NCI-H345 treated with DMSO at 0.1 percent for 48 hours (cell line): ENCODE measurements around the gene ZNF480.
"Not testable (repeated sequence)": the region's sequence is repeated elsewhere in the genome, so short reads cannot be mapped to it uniquely, and the experiment has no call there.

Experiments used
- DNase-seq: peaks from one replicate; lab custom pipeline; 2025; ENCODE audit not compliant: unreplicated experiment; lab: John Stamatoyannopoulos, UW

The ZNF480 gene

GRCh38 chr19:52296773-52297600, at the start of gene ZNF480:
TSS of gene ZNF480 (plus strand) at chr19:52297169. CDS start at chr19:52300413, 3,244 bp downstream.
- DNase-seq = peak; percentile 16

GRCh38 chr19:52248241-52248640, 48.7 kb upstream of the ZNF480 start:
- peak; percentile 1 for DNase-seq

GRCh38 chr19:52258426-52258825, 38.5 kb upstream of the ZNF480 start:
- DNase-seq = no peak

GRCh38 chr19:52265556-52265955, 31.4 kb upstream of the ZNF480 start:
- not testable (repeated sequence) for DNase-seq

GRCh38 chr19:52269338-52270261, 27.4 kb upstream of the ZNF480 start, which contains the start of gene ZNF766:
TSS of gene ZNF766 (plus strand) at chr19:52269587. CDS start at chr19:52269614, 27 bp downstream.
- peak; percentile 69 for DNase-seq

- no peak for DNase-seq
Observed at GRCh38 chr19:52270266-52270885, 26.6 kb upstream of the ZNF480 start.

GRCh38 chr19:52273301-52273700, 23.7 kb upstream of the ZNF480 start:
- no peak for DNase-seq

GRCh38 chr19:52274191-52274590, 22.8 kb upstream of the ZNF480 start:
- no peak for DNase-seq

- DNase-seq = no peak
Observed at GRCh38 chr19:52275988-52276387, 21.0 kb upstream of the ZNF480 start.

- no peak for DNase-seq
Observed at GRCh38 chr19:52277471-52277870, 19.5 kb upstream of the ZNF480 start.

- no peak for DNase-seq
Observed at GRCh38 chr19:52286256-52286655, 10.7 kb upstream of the ZNF480 start.

GRCh38 chr19:52291781-52292180, 5.2 kb upstream of the ZNF480 start:
- no peak for DNase-seq

- DNase-seq = not testable (repeated sequence)
Observed at GRCh38 chr19:52292946-52293345, 4.0 kb upstream of the ZNF480 start.

GRCh38 chr19:52296400-52296772, 583 bp upstream of the ZNF480 start:
- no peak for DNase-seq

- no peak for DNase-seq
Observed at GRCh38 chr19:52297601-52298364, 814 bp downstream of the ZNF480 start.

- no peak for DNase-seq
Observed at GRCh38 chr19:52307275-52307674, 10.3 kb downstream of the ZNF480 start.

- DNase-seq = no peak
Observed at GRCh38 chr19:52322429-52322828, 25.5 kb downstream of the ZNF480 start.

- DNase-seq = no peak
Observed at GRCh38 chr19:52331757-52332156, 34.8 kb downstream of the ZNF480 start.

GRCh38 chr19:52335768-52336116, 38.8 kb downstream of the ZNF480 start:
- no peak for DNase-seq

- peak; percentile 73 for DNase-seq
Observed at GRCh38 chr19:52336117-52336790, 39.3 kb downstream of the ZNF480 start, which contains the start of gene ZNF610. TSS of gene ZNF610 (plus strand) at chr19:52336243. CDS start at chr19:52349173, 12,930 bp downstream.
